Ishikawa (cell line): ENCODE data around the gene CENPV.

Experiments
- CEBPB ChIP-seq: IDR thresholded peaks from 2 replicates; pipeline ENCODE4 v1.6.1; 2012
- EGR1 ChIP-seq: IDR thresholded peaks from 2 replicates; pipeline ENCODE4 v1.6.1; 2012
- MAX ChIP-seq: IDR thresholded peaks from 2 replicates; pipeline ENCODE4 v1.6.1; 2012
- RAD21 ChIP-seq: IDR thresholded peaks from 2 replicates; pipeline ENCODE4 v1.6.1; 2012; ENCODE audit warnings: low read depth
- TAF1 ChIP-seq: IDR thresholded peaks from 2 replicates; pipeline ENCODE4 v1.6.1; 2012; ENCODE audit warnings: low read depth, mild to moderate bottlenecking
- TCF12 ChIP-seq: IDR thresholded peaks from 2 replicates; pipeline ENCODE4 v1.6.1; 2012; ENCODE audit warnings: low read depth
- USF1 ChIP-seq: IDR thresholded peaks from 2 replicates; pipeline ENCODE4 v1.6.1; 2012

- no peak for TF ChIP-seq RAD21
- TF ChIP-seq TCF12, result no peak
- TF ChIP-seq TAF1, result no peak
- TF ChIP-seq USF1, result no peak
- no peak for TF ChIP-seq CEBPB
- no peak for TF ChIP-seq EGR1
- no peak for TF ChIP-seq MAX
These were observed 52.7 kb downstream of the CENPV start for GRCh38 chr17:16300554-16300953.
